K562 (cell line): ENCODE data around the gene RIPOR2.
A peak's percentile ranks its signal among the peaks of the same experiment; 100 is the strongest.

Experiments
- IRF2 ChIP-seq: sonication (generic); formaldehyde crosslinking; IDR thresholded peaks from 2 replicates; pipeline ENCODE4 v1.8.1; 2022; ENCODE audit warnings: mild to moderate bottlenecking, missing genetic modification reagents
- NFE2 ChIP-seq: IDR thresholded peaks from 2 replicates; pipeline ENCODE4 v1.6.1; 2014; ENCODE audit warnings: antibody characterized with exemption, low read depth

DNA sequence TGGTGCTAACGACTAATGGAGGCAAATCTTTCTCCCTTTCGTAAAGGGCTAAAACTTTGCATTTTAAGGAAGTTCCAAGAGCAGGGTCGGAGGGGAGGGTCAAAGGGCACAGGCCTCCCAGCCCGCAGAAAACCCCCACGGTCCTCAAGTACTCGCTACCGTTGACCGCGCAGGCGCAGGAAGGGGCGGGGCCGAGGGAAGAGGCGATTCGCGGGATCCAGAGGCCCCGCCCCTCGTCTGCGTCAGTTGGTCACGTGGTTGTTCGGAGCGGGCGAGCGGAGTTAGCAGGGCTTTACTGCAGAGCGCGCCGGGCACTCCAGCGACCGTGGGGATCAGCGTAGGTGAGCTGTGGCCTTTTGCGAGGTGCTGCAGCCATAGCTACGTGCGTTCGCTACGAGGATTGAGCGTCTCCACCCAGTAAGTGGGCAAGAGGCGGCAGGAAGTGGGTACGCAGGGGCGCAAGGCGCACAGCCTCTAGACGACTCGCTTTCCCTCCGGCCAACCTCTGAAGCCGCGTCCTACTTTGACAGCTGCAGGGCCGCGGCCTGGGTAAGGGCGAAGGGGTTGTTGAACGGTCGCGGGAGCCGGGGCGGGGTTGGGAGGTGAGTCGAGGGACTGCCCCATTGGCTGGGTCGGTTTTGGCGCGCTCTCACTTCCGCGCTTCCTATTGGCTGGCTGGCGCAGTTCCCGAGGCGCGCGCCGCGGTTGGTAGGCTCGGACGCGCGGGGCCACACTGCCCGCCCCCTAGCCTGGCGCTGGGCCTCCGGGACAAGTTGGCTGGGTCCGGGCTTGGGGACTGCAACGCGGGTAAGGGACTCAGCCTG lies 160.9 kb downstream of the RIPOR2 start, which contains the start of gene GMNN:
- 0 out of 2 replicates have a peak, but pooled peaks have one; percentile 1 for TF ChIP-seq NFE2
- no peak for TF ChIP-seq IRF2 (CRISPR knock-in tag)
